ENCODE results near the gene RS1.

GRCh38 chrX:18607966-18608365 is 63.9 kb downstream of the RS1 start:
- no peak for TF ChIP-seq CTCF (conservative IDR thresholded peaks at IDR 0.05)
- no peak for TF ChIP-seq ZFX (IDR thresholded peaks at IDR 0.05)

All from C4-2B (cell line).